Activated T-cell treated with anti-CD3 and anti-CD28 coated beads, Interleukin-2, amount 50 U/mL, for 48 hours (primary cell): ENCODE measurements around the gene TMED9.

ENCODE experiments used
- DNase-seq, 2 experiments: peaks; one replicate each; pipeline ENCODE4 v3.0.0-alpha.2; 2020

The TMED9 gene

GRCh38 chr5:177588413-177588909 lies 3.5 kb upstream of the TMED9 start:
- peak in 1 of 2 experiments; percentile 41 for DNase-seq

- DNase-seq, result no peak
Measured at GRCh38 chr5:177590406-177590805, 1.6 kb upstream of the TMED9 start.

- DNase-seq, result no peak
Measured at GRCh38 chr5:177591690-177592009, 353 bp upstream of the TMED9 start.

GRCh38 chr5:177592905-177593304 lies 902 bp downstream of the TMED9 start:
- no peak for DNase-seq

- no peak for DNase-seq
Measured at GRCh38 chr5:177593511-177593910, 1.5 kb downstream of the TMED9 start.

- DNase-seq, result no peak
Measured at GRCh38 chr5:177594071-177594470, 2.1 kb downstream of the TMED9 start.

- no peak for DNase-seq
Measured at GRCh38 chr5:177595026-177595585, 3.1 kb downstream of the TMED9 start.

GRCh38 chr5:177595991-177596774 lies 4.2 kb downstream of the TMED9 start:
- no peak for DNase-seq

- DNase-seq, result no peak
Measured at GRCh38 chr5:177596775-177597238, 4.8 kb downstream of the TMED9 start.

GRCh38 chr5:177598477-177598876 lies 6.5 kb downstream of the TMED9 start:
- no peak for DNase-seq

- peak; percentile 91 to 94 for DNase-seq
Measured at GRCh38 chr5:177599731-177600507, 7.9 kb downstream of the TMED9 start, which contains the start of gene B4GALT7. Gene B4GALT7 (plus strand): TSS chr5:177600132. CDS start chr5:177600211, 79 bp downstream.

GRCh38 chr5:177600508-177601018 lies 8.6 kb downstream of the TMED9 start:
- DNase-seq, result peak in 1 of 2 experiments; percentile 29

- DNase-seq, result no peak
Measured at GRCh38 chr5:177601126-177601525, 9.1 kb downstream of the TMED9 start.

- DNase-seq, result no peak
Measured at GRCh38 chr5:177601577-177602457, 9.8 kb downstream of the TMED9 start.

- no peak for DNase-seq
Measured at GRCh38 chr5:177602458-177602830, 10.4 kb downstream of the TMED9 start.

GRCh38 chr5:177603631-177604030 lies 11.6 kb downstream of the TMED9 start:
- no peak for DNase-seq

- no peak for DNase-seq
Measured at GRCh38 chr5:177604116-177604521, 12.1 kb downstream of the TMED9 start.

- DNase-seq, result no peak
Measured at GRCh38 chr5:177604656-177605055, 12.7 kb downstream of the TMED9 start.

- no peak for DNase-seq
Measured at GRCh38 chr5:177605078-177605477, 13.1 kb downstream of the TMED9 start.

- no peak for DNase-seq
Measured at GRCh38 chr5:177605667-177606066, 13.7 kb downstream of the TMED9 start.

GRCh38 chr5:177606071-177607051 lies 14.4 kb downstream of the TMED9 start:
- DNase-seq, result no peak
